IPS-20b (cell line): ENCODE data around the gene ZIC4.

Source experiments
- H3K27ac ChIP-seq: one replicate; pipeline ENCODE4 v1.5.1; 2013; ENCODE audit warnings: low read length
- H3K27me3 ChIP-seq: 2 replicates; pipeline ENCODE4 v1.6.1; 2013; ENCODE audit warnings: mild to moderate bottlenecking, low read length, inconsistent platforms; ENCODE audit not compliant: insufficient read depth
- H3K36me3 ChIP-seq: 2 replicates; pipeline ENCODE4 v1.6.1; 2013; ENCODE audit warnings: low read depth, mild to moderate bottlenecking, inconsistent platforms, low read length, moderate library complexity; ENCODE audit not compliant: insufficient read depth
- H3K4me1 ChIP-seq: 2 replicates; pipeline ENCODE4 v1.6.1; 2013; ENCODE audit warnings: mild to moderate bottlenecking, control low read depth, inconsistent platforms, low read length, moderate library complexity; ENCODE audit not compliant: insufficient read depth
- H3K4me3 ChIP-seq: 2 replicates; pipeline ENCODE4 v1.5.1; 2013; ENCODE audit warnings: mild to moderate bottlenecking, low read length, inconsistent platforms
- H3K9ac ChIP-seq: 2 replicates; pipeline ENCODE4 v1.6.1; 2013; ENCODE audit warnings: low read depth, mild to moderate bottlenecking, inconsistent platforms, low read length, moderate library complexity
- H3K9me3 ChIP-seq: 2 replicates; pipeline ENCODE4 v1.6.1; 2013; ENCODE audit warnings: mild to moderate bottlenecking, low read depth, low read length, inconsistent platforms; ENCODE audit not compliant: insufficient read depth

Gene ZIC4

DNA sequence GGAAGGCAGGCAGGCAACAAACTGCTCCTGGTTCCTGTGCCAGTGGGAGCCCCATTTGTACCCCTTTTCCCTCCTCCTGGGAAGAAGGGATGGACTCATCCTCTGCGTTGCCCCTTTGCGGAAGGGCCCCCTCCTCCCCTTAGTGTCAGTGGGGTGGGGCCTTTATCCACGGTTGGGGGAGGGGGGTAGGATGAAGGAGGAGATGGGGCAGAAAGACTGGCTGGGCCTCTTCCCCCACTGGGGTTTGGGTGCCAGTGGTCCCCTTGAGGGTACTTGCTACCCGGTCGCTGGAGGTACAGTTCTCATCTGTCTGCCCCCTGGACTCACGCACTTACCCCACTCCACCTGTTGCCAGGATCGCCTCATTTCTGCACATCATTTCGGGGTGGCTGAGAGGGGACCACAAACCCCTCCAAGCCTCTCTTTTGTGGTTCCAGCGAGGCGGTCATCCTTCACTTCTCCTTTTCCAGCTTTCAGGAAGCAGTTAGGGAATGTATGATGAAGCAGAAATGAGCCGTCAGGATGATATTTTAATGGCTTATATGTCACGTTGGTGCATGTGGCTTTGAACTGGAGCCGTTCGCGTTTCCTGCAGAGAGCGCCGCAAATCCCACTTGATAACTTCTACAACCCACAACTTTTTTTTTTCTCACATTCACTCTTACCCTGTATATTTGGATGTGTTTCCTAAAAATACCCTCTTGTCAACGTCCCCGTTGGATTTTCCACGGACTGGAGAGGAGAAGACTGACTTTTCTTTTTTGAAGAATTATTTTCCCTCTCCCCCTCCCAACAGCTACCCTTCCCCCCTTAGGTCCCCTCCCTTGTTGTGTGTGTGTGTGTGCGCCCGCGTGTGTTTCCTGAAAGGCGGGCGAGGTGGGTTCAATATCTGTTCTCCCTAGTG, at the start of gene ZIC4:
Gene ZIC4 (minus strand): TSS at position 516 of the 904 bp plus-strand sequence. CDS start 3,746 bp downstream, outside the sequence.
- Histone ChIP-seq H3K27me3 (peaks cover 100% of the 10 kb centered on the region), H3K9ac (peak within 1 kb of the TSS; percentile 32; the same call in 1 of the 2 replicates), H3K27ac (no peak within 1 kb of the TSS), H3K4me3 (peak within 1 kb of the TSS; percentile 64; the same call in 1 of the 2 replicates), H3K9me3 (no peaks in the 10 kb centered on the region; the same call in 1 of the 2 replicates), H3K36me3 (no peaks in the 10 kb centered on the region), H3K4me1 (peaks cover 41% of the 10 kb centered on the region)

DNA sequence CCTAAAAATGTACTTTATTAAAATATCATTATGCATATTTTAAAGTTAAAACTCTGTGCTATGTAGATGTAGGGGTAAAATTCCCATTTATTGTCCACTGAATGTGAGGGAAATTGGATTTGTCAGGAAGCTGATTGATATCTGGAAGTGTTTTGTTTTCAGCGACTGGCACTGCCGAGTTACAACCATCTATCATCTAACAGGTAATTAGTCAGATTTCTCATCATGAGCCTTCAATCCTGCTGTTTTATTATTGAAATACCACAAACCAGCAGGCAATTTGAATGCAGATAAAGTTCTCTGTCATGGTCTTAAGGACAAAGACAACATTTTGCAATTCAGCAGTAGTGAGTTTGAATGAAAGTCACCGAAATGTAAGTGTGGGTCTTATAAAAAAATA, 43.3 kb upstream of the ZIC4 start:
- Histone ChIP-seq H3K9me3 (no peaks in the 10 kb centered on the region), H3K27ac (no peak overlapping the region), H3K9ac (no peak overlapping the region), H3K4me1 (peaks cover 12% of the 10 kb centered on the region; the same call in 1 of the 2 replicates), H3K36me3 (no peaks in the 10 kb centered on the region), H3K27me3 (no peaks in the 10 kb centered on the region), H3K4me3 (peak overlapping the region; percentile 45)

DNA sequence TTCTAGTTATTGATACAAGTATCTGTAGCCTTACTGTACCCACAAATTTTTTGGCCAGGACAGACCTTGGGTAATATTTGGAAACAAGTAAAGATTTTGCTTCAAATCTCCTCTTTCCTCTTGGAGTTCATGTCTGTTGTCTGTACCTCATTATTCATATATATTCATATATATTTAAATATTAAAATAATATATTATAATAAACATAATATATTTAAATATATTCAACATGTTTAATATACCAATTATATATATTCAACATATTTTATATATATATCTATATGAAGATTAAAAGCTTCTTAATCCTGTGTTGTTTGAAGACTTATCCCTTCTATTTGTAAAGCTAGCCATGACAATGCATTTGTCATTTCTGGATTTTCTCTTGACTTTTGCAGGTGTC, 40.9 kb upstream of the ZIC4 start:
- Histone ChIP-seq H3K4me1 (peaks cover 12% of the 10 kb centered on the region; the same call in 1 of the 2 replicates), H3K27ac (no peak overlapping the region), H3K36me3 (no peaks in the 10 kb centered on the region), H3K27me3 (no peaks in the 10 kb centered on the region), H3K4me3 (no peak overlapping the region), H3K9ac (no peak overlapping the region), H3K9me3 (no peaks in the 10 kb centered on the region)

DNA sequence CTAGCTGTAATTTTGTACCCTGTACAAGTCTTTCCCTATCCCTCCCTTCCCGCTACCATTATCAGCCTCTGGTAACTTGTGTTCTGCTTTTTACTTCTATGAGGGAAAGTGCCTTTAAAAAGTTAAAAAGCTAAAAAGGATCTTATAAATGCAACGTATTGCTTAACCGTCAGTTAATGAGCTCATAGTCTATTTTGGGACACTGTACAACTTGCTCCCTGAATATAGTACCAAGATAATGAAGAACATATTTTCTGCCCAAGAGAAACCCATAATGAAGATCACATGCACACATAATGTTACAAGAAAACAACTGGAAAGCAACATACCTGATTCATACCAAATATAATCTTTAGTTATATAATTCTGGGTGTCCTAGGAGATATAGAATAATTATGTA, 25.4 kb upstream of the ZIC4 start:
- Histone ChIP-seq H3K4me3 (no peak overlapping the region), H3K4me1 (no peaks in the 10 kb centered on the region), H3K27ac (no peak overlapping the region), H3K36me3 (no peaks in the 10 kb centered on the region), H3K9ac (no peak overlapping the region), H3K27me3 (peaks cover 17% of the 10 kb centered on the region), H3K9me3 (no peaks in the 10 kb centered on the region)

DNA sequence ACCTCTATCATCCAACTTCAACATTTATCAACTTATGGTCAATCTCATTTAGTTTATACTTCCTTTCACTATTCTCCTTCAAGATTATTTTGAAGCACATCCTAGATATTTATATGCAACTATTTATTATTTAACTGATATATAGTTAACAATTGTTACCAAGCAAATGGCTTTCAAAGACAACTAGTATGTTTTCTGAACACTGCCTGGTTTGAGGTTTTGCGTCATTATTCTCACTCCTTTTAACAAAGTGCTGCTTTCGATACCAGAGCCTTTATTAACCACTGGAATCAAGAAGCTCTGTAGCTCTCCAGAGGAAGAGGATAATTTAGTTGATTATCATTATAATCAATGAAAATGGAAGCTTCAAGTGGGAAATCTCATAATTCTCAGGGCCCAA, 22.4 kb upstream of the ZIC4 start:
- no peaks in the 10 kb centered on the region for H3K9me3 ChIP-seq
- peaks cover 47% of the 10 kb centered on the region for H3K27me3 ChIP-seq
- peaks cover 5% of the 10 kb centered on the region; the same call in 1 of the 2 replicates for H3K4me1 ChIP-seq
- no peak overlapping the region for H3K4me3 ChIP-seq
- H3K27ac ChIP-seq, result no peak overlapping the region
- H3K9ac ChIP-seq, result no peak overlapping the region
- no peaks in the 10 kb centered on the region for H3K36me3 ChIP-seq

DNA sequence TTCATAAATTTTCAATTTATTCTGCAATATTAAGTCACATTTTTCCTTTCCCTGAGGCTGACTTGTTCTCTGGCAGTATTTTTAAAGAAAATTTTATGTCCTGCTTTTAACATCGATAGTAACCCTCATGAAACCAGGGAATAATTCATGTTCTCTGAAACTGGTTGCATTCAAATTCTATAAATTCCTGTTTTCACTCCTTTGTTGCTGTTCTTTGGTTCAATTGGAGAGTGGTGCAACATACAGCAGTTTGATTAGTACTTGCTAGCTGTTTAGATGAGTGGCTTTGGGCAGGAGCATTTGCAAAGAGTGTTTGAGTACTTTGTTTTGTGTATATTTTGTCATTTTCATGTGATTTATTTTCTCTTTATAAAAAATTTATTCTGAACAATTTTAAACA, 22.0 kb upstream of the ZIC4 start:
- Histone ChIP-seq H3K9ac (no peak overlapping the region), H3K4me1 (peaks cover 5% of the 10 kb centered on the region; the same call in 1 of the 2 replicates), H3K27ac (no peak overlapping the region), H3K27me3 (peaks cover 51% of the 10 kb centered on the region), H3K4me3 (no peak overlapping the region), H3K36me3 (no peaks in the 10 kb centered on the region), H3K9me3 (no peaks in the 10 kb centered on the region)

DNA sequence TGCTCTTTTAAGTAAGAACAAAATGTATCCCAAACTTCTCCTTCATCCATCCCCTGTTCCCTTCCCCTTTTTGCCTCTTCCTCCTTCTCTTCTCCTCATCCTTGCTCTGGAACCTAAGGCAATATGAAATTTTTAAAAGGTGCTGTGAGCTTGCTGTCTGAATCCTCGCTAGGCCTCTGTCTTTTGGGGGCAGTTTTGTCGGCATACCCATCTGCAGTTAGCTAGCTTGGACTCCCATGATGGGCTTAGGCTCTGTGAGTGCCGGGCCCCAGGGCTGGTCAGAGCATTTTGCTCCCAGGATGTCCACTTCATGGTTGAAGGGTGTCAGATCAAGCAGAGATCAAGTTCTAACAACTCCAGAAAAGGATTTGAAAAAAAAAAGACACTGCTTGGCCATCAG, 21.4 kb upstream of the ZIC4 start:
- Histone ChIP-seq H3K4me3 (no peak overlapping the region), H3K9ac (no peak overlapping the region), H3K27ac (no peak overlapping the region), H3K27me3 (peaks cover 57% of the 10 kb centered on the region), H3K36me3 (no peaks in the 10 kb centered on the region), H3K4me1 (peaks cover 5% of the 10 kb centered on the region; the same call in 1 of the 2 replicates), H3K9me3 (no peaks in the 10 kb centered on the region; the same call in 1 of the 2 replicates)

DNA sequence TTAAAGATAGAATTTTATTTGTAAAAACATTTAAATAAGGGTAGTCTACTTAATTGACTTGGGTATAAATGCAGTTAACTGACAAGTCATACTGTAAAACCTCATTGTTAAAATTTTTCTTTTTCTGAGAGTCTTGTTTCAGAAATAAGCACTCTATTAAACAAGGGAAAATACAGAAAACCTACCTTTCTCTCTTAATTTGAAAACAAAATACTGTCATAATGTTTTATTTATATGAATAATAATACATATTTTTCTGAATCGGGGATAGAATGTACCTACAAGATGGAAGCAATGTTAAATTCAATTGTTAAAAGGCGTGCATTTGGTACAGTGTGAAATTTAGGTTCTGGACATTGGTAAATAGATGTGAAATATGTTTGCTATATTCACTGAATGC, 20.6 kb upstream of the ZIC4 start:
- Histone ChIP-seq H3K36me3 (no peaks in the 10 kb centered on the region), H3K9ac (no peak overlapping the region), H3K9me3 (no peaks in the 10 kb centered on the region; the same call in 1 of the 2 replicates), H3K4me3 (no peak overlapping the region), H3K27ac (no peak overlapping the region), H3K4me1 (peaks cover 5% of the 10 kb centered on the region; the same call in 1 of the 2 replicates), H3K27me3 (peaks cover 65% of the 10 kb centered on the region)

DNA sequence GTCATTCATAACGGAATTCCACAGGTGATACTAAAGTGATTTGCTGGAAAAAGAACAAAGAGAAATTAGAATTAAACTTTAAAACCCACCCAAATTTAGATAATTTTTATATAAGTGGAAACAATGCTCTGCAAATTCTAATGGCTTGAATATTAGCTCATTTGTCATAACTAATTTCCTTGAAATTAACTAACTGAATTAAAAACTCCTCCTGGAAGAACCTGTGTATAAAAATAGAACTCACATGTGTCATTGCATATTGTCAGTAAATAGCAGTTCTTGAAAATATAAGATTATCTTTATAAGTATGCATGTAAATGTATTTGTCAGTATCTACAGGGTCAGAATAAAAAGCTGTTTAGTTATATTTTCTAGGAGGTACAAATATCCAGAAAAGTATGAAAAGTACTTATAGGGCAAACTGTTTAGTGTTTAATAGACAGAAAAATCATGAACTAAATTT, 19.1 kb upstream of the ZIC4 start:
- H3K27me3 ChIP-seq, result peaks cover 80% of the 10 kb centered on the region

DNA sequence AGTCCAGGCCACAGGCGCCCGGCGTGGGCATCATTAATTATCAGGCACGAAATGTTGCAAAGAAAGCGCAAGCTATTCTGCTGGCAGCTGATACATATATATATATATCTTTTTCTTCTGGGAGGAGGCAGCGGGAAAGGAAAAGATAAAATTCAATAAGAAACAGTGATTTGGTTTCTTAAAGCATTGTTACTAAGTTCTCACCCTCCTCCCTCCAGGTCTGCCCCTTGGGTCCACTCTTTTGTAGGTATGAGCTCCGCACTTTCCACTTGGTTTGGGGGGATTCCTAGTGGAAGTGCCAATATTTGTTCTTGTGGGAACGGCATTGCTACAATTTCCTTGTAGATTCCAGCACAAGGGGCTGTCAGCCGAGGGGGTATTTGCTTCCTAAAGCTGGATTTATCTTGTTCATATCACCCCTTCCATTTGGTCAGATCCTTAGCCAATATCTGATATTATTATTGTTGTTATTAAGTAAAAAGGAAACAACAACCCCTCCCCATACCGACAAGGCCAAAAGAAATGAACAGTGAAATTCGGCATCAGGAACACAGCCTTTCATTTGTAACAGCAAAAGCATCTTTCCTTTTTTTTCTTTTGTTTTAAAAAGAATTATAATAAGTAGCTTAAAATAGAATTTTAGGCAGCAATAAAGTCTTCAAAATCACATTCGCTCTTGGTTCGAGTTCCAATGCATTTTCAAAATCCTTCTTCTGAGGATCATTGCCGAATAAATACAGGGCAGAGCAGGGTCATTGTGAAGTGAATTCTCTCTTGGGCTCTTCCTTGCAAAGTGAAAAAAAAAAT, 18.4 kb upstream of the ZIC4 start:
- Histone ChIP-seq H3K9ac (no peak overlapping the region), H3K9me3 (peaks cover 9% of the 10 kb centered on the region; the same call in 1 of the 2 replicates), H3K4me3 (peak overlapping the region; percentile 48; the same call in 1 of the 2 replicates), H3K4me1 (peaks cover 9% of the 10 kb centered on the region; the same call in 1 of the 2 replicates), H3K36me3 (no peaks in the 10 kb centered on the region), H3K27me3 (peaks cover 87% of the 10 kb centered on the region), H3K27ac (no peak overlapping the region)

More for the DNA sequence above, 19.1 kb upstream of the ZIC4 start:
- Histone ChIP-seq H3K27ac (no peak overlapping the region), H3K4me3 (no peak overlapping the region), H3K9me3 (peaks cover 2% of the 10 kb centered on the region; the same call in 1 of the 2 replicates), H3K4me1 (peaks cover 5% of the 10 kb centered on the region; the same call in 1 of the 2 replicates), H3K9ac (no peak overlapping the region), H3K36me3 (no peaks in the 10 kb centered on the region)

DNA sequence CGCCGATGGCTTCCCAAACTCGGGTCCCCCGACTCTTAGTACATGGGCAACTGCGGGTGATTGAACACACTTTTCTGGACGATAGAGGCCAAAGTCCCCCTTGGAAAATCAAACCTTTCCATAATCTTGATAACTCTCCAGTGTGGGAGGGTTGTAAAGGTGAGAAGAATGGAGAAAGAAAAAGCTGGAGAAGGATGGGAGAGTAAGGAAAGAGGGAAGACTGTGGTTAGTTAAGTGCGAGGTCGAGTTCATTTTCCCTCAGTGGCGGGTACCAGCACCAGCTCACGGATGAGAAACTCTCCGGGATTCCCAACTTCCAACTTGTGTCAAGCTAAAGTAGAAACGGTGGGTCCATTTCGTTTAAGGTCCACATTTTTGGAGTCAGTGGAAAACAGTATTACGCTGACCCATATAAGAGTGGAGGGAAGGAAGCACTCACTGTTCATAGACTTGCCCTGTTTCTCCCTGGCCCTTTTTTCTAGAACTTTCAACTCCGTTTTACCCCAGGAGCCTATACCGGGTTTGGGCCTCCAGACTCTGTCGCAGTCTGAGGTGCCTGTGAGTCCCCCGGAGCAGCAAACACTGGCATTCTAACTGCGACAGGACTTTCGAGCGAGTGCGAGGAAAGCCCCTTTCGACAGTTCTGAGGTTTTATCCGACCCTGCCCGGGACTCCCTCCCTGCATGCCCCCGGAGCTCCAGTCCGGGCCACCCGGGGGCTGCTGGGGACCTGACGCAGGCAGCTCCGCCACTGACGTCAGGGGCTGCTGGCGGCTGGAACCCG, 17.6 kb upstream of the ZIC4 start:
- peak overlapping the region; percentile 48 for H3K4me3 ChIP-seq
- H3K9me3 ChIP-seq, result peaks cover 10% of the 10 kb centered on the region; the same call in 1 of the 2 replicates
- H3K4me1 ChIP-seq, result peaks cover 12% of the 10 kb centered on the region; the same call in 1 of the 2 replicates
- no peak overlapping the region for H3K9ac ChIP-seq
- H3K36me3 ChIP-seq, result no peaks in the 10 kb centered on the region
- peaks cover 95% of the 10 kb centered on the region for H3K27me3 ChIP-seq
- no peak overlapping the region for H3K27ac ChIP-seq
